ENCODE data around the gene BRD3OS. TPM values are rescaled to one million over a fixed set of nuclear protein-coding genes. Genes with fewer than 3 reads are reported as not detected.

BRD3OS gene
- total and polyA plus RNA-seq, 2 experiments from 2014 or later: 9.2 to 16.0 TPM

GRCh38 chr9:134046894-134047681 is 21.8 kb downstream of the BRD3OS start:
- DNase-seq (ENCODE audit: low spot score): no peak
- H3K27me3 ChIP-seq (ENCODE audit: insufficient read depth): no peaks in the 10 kb centered on the region
- no peaks in the 10 kb centered on the region for H3K79me2 ChIP-seq (replicated peaks; ENCODE audit: insufficient read depth)
- H3K36me3 ChIP-seq (ENCODE audit: insufficient read depth): peaks cover 12% of the 10 kb centered on the region
- no peak overlapping the region for H3K27ac Mint-ChIP-seq
- no peak overlapping the region for H2AFZ ChIP-seq
- H3K27ac ChIP-seq (ENCODE audit: low read depth): no peak overlapping the region
- no peaks in the 10 kb centered on the region for H3F3A ChIP-seq (replicated peaks; ENCODE audit: low read depth)
- H3K27me3 Mint-ChIP-seq (ENCODE audit: insufficient read depth, low read depth, poor library complexity): peaks cover 4% of the 10 kb centered on the region
- no peaks in the 10 kb centered on the region for H3K4me1 ChIP-seq (ENCODE audit: insufficient read depth)
- TF ChIP-seq, protein P1, sequence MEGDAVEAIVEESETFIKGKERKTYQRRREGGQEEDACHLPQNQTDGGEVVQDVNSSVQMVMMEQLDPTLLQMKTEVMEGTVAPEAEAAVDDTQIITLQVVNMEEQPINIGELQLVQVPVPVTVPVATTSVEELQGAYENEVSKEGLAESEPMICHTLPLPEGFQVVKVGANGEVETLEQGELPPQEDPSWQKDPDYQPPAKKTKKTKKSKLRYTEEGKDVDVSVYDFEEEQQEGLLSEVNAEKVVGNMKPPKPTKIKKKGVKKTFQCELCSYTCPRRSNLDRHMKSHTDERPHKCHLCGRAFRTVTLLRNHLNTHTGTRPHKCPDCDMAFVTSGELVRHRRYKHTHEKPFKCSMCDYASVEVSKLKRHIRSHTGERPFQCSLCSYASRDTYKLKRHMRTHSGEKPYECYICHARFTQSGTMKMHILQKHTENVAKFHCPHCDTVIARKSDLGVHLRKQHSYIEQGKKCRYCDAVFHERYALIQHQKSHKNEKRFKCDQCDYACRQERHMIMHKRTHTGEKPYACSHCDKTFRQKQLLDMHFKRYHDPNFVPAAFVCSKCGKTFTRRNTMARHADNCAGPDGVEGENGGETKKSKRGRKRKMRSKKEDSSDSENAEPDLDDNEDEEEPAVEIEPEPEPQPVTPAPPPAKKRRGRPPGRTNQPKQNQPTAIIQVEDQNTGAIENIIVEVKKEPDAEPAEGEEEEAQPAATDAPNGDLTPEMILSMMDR (conservative IDR thresholded peaks at IDR 0.05; ENCODE audit: low read depth in 2 of 2): no peak
- TF ChIP-seq POLR2AphosphoS5 (IDR thresholded peaks at IDR 0.05; ENCODE audit: low read depth): no peak
- peaks cover 3% of the 10 kb centered on the region for H4K20me1 ChIP-seq (replicated peaks; ENCODE audit: insufficient read depth)
- H3K4me3 Mint-ChIP-seq: no peak overlapping the region
- ATAC-seq: no peak
- H3K4me1 Mint-ChIP-seq: no peaks in the 10 kb centered on the region
- H3K9me3 Mint-ChIP-seq: no peaks in the 10 kb centered on the region
- H3K36me3 Mint-ChIP-seq (ENCODE audit: low read depth): peaks cover 66% of the 10 kb centered on the region
- H3K4me2 ChIP-seq: no peak overlapping the region
- H3K9me2 ChIP-seq (ENCODE audit: insufficient read depth): no peaks in the 10 kb centered on the region
- no peak overlapping the region for H3K4me3 ChIP-seq

DNA sequence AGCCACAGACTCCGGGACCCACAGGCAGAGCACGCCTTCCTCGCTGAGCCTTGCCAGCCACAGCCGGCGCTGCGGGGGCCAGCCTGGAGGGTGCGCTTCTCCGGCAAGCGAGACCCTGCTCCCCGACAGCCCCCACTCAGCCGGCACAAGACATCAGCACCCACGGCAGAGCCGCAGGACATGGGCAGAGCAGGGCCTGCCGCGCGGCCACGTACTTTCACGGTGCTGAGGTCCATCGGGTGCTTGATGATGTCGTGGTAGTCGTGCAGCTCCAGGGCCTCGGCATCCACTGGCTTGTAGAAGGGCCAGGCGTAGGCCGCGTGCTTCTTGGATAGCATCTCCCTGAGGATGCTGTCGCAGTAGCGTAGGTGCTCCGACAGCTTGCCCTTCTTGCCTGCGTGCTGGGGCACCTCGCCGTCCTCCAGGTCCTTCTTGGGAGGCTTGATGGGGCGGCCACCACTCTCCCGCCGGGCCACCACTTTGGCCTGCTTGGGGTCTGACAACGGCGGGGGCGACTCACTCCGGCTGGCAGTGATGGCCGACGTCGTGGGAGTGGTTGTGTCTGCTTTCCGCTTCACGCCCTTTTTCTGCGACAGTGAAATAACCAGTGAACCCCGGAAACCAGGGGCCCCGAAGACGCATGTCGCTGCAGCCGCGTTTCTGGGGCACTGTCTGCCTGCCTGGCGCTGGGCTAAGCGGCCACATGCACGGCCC is 22.7 kb downstream of the BRD3OS start:
- Mint-ChIP-seq H3K27ac (no peak overlapping the region), H3K4me3 (no peak overlapping the region), H3K27me3 (ENCODE audit: insufficient read depth, low read depth, poor library complexity) (peaks cover 8% of the 10 kb centered on the region), H3K36me3 (ENCODE audit: low read depth) (peaks cover 69% of the 10 kb centered on the region), H3K4me1 (no peaks in the 10 kb centered on the region), H3K9me3 (no peaks in the 10 kb centered on the region)
- Histone ChIP-seq H3K9me2 (ENCODE audit: insufficient read depth) (no peaks in the 10 kb centered on the region), H3K4me1 (ENCODE audit: insufficient read depth) (no peaks in the 10 kb centered on the region), H3K4me2 (no peak overlapping the region), H3F3A (replicated peaks; ENCODE audit: low read depth) (no peaks in the 10 kb centered on the region), H3K27me3 (ENCODE audit: insufficient read depth) (no peaks in the 10 kb centered on the region), H3K4me3 (no peak overlapping the region), H4K20me1 (replicated peaks; ENCODE audit: insufficient read depth) (peaks cover 3% of the 10 kb centered on the region), H3K36me3 (ENCODE audit: insufficient read depth) (peaks cover 10% of the 10 kb centered on the region; the same call in 1 of the 2 replicates), H3K79me2 (replicated peaks; ENCODE audit: insufficient read depth) (no peaks in the 10 kb centered on the region), H3K27ac (ENCODE audit: low read depth) (no peak overlapping the region), H2AFZ (no peak overlapping the region)
- ATAC-seq (no peak), DNase-seq (ENCODE audit: low spot score) (no peak)
- TF ChIP-seq ZNF114 (CRISPR knock-in tag; IDR thresholded peaks at IDR 0.05) (no peak), STAT1 (IDR thresholded peaks at IDR 0.05; ENCODE audit: unreplicated experiment) (no peak), NANOG (IDR thresholded peaks at IDR 0.05; ENCODE audit: borderline replicate concordance) (no peak), ZNF331 (CRISPR knock-in tag; IDR thresholded peaks at IDR 0.05; ENCODE audit: low read depth) (no peak), EZH2 (IDR thresholded peaks at IDR 0.05; ENCODE audit: low read depth, unreplicated experiment) (no peak), CREB1 (CRISPR knock-in tag; IDR thresholded peaks at IDR 0.05; ENCODE audit: low read depth) (no peak)
- TF ChIP-seq, protein P2, sequence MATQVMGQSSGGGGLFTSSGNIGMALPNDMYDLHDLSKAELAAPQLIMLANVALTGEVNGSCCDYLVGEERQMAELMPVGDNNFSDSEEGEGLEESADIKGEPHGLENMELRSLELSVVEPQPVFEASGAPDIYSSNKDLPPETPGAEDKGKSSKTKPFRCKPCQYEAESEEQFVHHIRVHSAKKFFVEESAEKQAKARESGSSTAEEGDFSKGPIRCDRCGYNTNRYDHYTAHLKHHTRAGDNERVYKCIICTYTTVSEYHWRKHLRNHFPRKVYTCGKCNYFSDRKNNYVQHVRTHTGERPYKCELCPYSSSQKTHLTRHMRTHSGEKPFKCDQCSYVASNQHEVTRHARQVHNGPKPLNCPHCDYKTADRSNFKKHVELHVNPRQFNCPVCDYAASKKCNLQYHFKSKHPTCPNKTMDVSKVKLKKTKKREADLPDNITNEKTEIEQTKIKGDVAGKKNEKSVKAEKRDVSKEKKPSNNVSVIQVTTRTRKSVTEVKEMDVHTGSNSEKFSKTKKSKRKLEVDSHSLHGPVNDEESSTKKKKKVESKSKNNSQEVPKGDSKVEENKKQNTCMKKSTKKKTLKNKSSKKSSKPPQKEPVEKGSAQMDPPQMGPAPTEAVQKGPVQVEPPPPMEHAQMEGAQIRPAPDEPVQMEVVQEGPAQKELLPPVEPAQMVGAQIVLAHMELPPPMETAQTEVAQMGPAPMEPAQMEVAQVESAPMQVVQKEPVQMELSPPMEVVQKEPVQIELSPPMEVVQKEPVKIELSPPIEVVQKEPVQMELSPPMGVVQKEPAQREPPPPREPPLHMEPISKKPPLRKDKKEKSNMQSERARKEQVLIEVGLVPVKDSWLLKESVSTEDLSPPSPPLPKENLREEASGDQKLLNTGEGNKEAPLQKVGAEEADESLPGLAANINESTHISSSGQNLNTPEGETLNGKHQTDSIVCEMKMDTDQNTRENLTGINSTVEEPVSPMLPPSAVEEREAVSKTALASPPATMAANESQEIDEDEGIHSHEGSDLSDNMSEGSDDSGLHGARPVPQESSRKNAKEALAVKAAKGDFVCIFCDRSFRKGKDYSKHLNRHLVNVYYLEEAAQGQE (IDR thresholded peaks at IDR 0.05; ENCODE audit: unreplicated experiment): no peak
- TF ChIP-seq, protein P3, sequence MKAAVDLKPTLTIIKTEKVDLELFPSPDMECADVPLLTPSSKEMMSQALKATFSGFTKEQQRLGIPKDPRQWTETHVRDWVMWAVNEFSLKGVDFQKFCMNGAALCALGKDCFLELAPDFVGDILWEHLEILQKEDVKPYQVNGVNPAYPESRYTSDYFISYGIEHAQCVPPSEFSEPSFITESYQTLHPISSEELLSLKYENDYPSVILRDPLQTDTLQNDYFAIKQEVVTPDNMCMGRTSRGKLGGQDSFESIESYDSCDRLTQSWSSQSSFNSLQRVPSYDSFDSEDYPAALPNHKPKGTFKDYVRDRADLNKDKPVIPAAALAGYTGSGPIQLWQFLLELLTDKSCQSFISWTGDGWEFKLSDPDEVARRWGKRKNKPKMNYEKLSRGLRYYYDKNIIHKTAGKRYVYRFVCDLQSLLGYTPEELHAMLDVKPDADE (IDR thresholded peaks at IDR 0.05): no peak
